Measurements from ENCODE around the gene DNAJA1. TPM values are rescaled to one million over a fixed set of nuclear protein-coding genes. Genes with fewer than 3 reads are reported as not detected.

The DNAJA1 gene
- total RNA-seq, 2 experiments from 2014 or later = 109 to 110 TPM

DNA sequence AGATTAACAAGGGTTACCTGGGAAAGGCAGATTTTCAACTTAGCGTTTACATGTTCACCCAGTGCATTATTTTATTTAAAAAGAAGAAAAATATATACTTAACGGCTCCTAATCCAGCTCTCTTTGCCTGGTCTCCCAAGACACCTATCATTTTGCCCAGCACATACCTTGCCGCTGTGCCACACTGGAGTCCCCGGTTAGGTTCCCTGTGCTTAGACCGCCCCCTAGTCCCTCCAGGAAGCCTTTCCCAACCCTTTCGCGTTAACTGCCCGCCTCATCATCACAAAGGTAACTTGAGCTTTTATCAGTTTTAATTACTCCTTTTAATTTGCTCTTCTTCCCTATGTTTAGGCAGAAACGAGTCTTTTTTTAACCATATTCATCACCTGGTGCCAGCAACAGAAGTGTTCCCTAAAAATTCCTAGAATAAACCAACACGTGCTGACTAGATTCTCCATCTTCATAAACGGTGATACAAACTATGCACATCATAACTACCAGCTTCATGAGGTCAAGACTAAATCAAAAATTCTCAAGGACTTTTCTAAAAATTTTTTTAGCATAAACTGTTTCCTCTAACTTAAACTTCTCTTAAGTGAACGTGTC lies 19.7 kb downstream of the DNAJA1 start:
- intact Hi-C loops (cut with micrococcal nuclease; ENCODE audit: unreplicated experiment) = no loop called here
- ChIA-PET CTCF (ENCODE audit: unreplicated experiment) (no interaction called here), POLR2A (interaction anchor here (0.6 kb wide), 1 partner anchor 28 kb away, joined by 3 read pairs; no protein-coding TSS in a partner anchor)
- Histone ChIP-seq H3K4me3 (ENCODE audit: low read depth, low read length, poor library complexity, severe bottlenecking) (no peak overlapping the region), H4K20me1 (ENCODE audit: insufficient read depth, low read length) (no peaks in the 10 kb centered on the region), H3K4me2 (ENCODE audit: low read length) (no peak overlapping the region; the same call in 1 of the 2 replicates), H3K27ac (ENCODE audit: low read depth, low read length, poor library complexity, severe bottlenecking) (no peak overlapping the region), H3K9me2 (ENCODE audit: insufficient read depth, low read length) (no peaks in the 10 kb centered on the region), H3K79me2 (ENCODE audit: insufficient read depth, low read depth, low read length) (no peaks in the 10 kb centered on the region), H2AFZ (ENCODE audit: low read length) (no peak overlapping the region), H3K9me3 (ENCODE audit: low read length) (no peaks in the 10 kb centered on the region), H3K4me1 (ENCODE audit: insufficient read depth, low read length, poor library complexity, severe bottlenecking) (no peaks in the 10 kb centered on the region), H3K36me3 (ENCODE audit: insufficient read depth, low read length) (peaks cover 79% of the 10 kb centered on the region)
- DNase-seq (ENCODE audit: low spot score) = no peak
- TF ChIP-seq, protein P1, sequence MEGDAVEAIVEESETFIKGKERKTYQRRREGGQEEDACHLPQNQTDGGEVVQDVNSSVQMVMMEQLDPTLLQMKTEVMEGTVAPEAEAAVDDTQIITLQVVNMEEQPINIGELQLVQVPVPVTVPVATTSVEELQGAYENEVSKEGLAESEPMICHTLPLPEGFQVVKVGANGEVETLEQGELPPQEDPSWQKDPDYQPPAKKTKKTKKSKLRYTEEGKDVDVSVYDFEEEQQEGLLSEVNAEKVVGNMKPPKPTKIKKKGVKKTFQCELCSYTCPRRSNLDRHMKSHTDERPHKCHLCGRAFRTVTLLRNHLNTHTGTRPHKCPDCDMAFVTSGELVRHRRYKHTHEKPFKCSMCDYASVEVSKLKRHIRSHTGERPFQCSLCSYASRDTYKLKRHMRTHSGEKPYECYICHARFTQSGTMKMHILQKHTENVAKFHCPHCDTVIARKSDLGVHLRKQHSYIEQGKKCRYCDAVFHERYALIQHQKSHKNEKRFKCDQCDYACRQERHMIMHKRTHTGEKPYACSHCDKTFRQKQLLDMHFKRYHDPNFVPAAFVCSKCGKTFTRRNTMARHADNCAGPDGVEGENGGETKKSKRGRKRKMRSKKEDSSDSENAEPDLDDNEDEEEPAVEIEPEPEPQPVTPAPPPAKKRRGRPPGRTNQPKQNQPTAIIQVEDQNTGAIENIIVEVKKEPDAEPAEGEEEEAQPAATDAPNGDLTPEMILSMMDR (conservative IDR thresholded peaks at IDR 0.05; ENCODE audit: low read length) = no peak
- TF ChIP-seq EZH2phosphoT487 (IDR thresholded peaks at IDR 0.05; ENCODE audit: borderline replicate concordance, low read depth, low read length) = no peak
- no TSS peak for BruUV-seq (replicated peaks)

DNA sequence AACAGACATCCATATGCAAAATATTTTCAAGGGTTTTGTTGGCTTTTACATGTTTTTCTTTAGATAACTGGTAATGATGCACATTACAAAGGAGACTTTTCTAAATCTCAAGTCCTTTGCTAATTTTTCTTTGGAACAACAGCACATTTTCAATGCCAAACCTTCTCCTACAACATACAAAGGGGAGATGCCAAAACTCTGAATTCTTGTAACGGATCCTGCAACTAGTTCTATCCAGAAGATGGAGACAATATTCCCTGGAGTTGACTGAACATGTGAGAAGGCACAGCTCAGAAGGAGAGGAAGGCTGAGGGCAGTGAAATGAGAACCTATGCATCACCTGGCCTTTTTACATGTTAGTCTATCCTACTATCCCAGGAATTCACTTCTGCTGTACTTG lies 21.0 kb downstream of the DNAJA1 start:
- intact Hi-C loops (cut with micrococcal nuclease; ENCODE audit: unreplicated experiment) = no loop called here
- Histone ChIP-seq H3K4me3 (ENCODE audit: low read depth, low read length, poor library complexity, severe bottlenecking) (no peak overlapping the region), H3K79me2 (ENCODE audit: insufficient read depth, low read depth, low read length) (no peaks in the 10 kb centered on the region), H3K4me2 (ENCODE audit: low read length) (no peak overlapping the region), H3K9me2 (ENCODE audit: insufficient read depth, low read length) (no peaks in the 10 kb centered on the region), H3K36me3 (ENCODE audit: insufficient read depth, low read length) (peaks cover 75% of the 10 kb centered on the region), H3K4me1 (ENCODE audit: insufficient read depth, low read length, poor library complexity, severe bottlenecking) (peaks cover 1% of the 10 kb centered on the region), H4K20me1 (ENCODE audit: insufficient read depth, low read length) (no peaks in the 10 kb centered on the region), H3K27ac (ENCODE audit: low read depth, low read length, poor library complexity, severe bottlenecking) (no peak overlapping the region), H2AFZ (ENCODE audit: low read length) (no peak overlapping the region), H3K9me3 (ENCODE audit: low read length) (no peaks in the 10 kb centered on the region)
- TF ChIP-seq, protein P1 (conservative IDR thresholded peaks at IDR 0.05; ENCODE audit: low read length) = no peak
- no peak for TF ChIP-seq EZH2phosphoT487 (IDR thresholded peaks at IDR 0.05; ENCODE audit: borderline replicate concordance, low read depth, low read length)
- BruUV-seq (replicated peaks) = no TSS peak
- ChIA-PET POLR2A (interaction anchor here (0.7 to 1.1 kb wide), 2 partner anchors 12 to 288 kb away, joined by 3 to 6 read pairs; no protein-coding TSS in a partner anchor), CTCF (ENCODE audit: unreplicated experiment) (no interaction called here)
- no peak for DNase-seq (ENCODE audit: low spot score)

DNA sequence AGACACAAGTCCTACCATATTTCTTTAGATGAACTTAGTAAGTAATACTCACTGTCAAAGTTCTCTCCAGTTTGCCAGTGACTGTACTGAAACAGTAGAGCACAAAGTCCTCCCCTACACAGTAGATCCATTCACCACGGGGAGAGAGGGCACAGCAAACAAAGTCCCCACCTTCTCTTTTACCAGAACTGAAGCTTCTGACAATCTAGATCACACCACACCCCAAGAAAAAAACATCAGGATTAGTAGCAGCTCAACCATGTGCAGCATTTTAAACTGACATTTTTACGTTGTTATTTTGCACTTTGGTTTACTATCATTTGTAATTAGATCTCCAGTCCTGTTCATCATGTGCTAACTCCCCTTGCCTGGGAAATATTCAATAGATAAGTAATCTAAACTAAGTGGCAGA lies 23.0 kb downstream of the DNAJA1 start:
- intact Hi-C loops (cut with micrococcal nuclease; ENCODE audit: unreplicated experiment) = no loop called here
- H3K79me2 ChIP-seq (ENCODE audit: insufficient read depth, low read depth, low read length) = no peaks in the 10 kb centered on the region
- POLR2A ChIA-PET = interaction anchor here (0.7 to 1.2 kb wide), 4 partner anchors 10 to 242 kb away, joined by 3 to 5 read pairs (median 4); partner anchors contain the start of gene NFX1

More for the DNA sequence above, 23.0 kb downstream of the DNAJA1 start:
- Histone ChIP-seq H3K4me2 (ENCODE audit: low read length) (no peak overlapping the region), H3K27ac (ENCODE audit: low read depth, low read length, poor library complexity, severe bottlenecking) (no peak overlapping the region), H3K4me1 (ENCODE audit: insufficient read depth, low read length, poor library complexity, severe bottlenecking) (peaks cover 8% of the 10 kb centered on the region), H3K9me3 (ENCODE audit: low read length) (no peaks in the 10 kb centered on the region), H2AFZ (ENCODE audit: low read length) (no peak overlapping the region), H3K9me2 (ENCODE audit: insufficient read depth, low read length) (no peaks in the 10 kb centered on the region), H4K20me1 (ENCODE audit: insufficient read depth, low read length) (no peaks in the 10 kb centered on the region), H3K36me3 (ENCODE audit: insufficient read depth, low read length) (peaks cover 86% of the 10 kb centered on the region), H3K4me3 (ENCODE audit: low read depth, low read length, poor library complexity, severe bottlenecking) (no peak overlapping the region)
- TF ChIP-seq EZH2phosphoT487 (IDR thresholded peaks at IDR 0.05; ENCODE audit: borderline replicate concordance, low read depth, low read length) = no peak
- TF ChIP-seq, protein P1 (conservative IDR thresholded peaks at IDR 0.05; ENCODE audit: low read length) = no peak
- DNase-seq (ENCODE audit: low spot score) = no peak
- CTCF ChIA-PET (ENCODE audit: unreplicated experiment) = no interaction called here
- BruUV-seq (replicated peaks) = no TSS peak
